ENCODE results near the gene GRAP2. TPM values are rescaled to one million over a fixed set of nuclear protein-coding genes. Genes with fewer than 3 reads are reported as not detected.

The GRAP2 gene
- total RNA-seq, 1 donor from 2014 or later: 3.5 TPM

DNA sequence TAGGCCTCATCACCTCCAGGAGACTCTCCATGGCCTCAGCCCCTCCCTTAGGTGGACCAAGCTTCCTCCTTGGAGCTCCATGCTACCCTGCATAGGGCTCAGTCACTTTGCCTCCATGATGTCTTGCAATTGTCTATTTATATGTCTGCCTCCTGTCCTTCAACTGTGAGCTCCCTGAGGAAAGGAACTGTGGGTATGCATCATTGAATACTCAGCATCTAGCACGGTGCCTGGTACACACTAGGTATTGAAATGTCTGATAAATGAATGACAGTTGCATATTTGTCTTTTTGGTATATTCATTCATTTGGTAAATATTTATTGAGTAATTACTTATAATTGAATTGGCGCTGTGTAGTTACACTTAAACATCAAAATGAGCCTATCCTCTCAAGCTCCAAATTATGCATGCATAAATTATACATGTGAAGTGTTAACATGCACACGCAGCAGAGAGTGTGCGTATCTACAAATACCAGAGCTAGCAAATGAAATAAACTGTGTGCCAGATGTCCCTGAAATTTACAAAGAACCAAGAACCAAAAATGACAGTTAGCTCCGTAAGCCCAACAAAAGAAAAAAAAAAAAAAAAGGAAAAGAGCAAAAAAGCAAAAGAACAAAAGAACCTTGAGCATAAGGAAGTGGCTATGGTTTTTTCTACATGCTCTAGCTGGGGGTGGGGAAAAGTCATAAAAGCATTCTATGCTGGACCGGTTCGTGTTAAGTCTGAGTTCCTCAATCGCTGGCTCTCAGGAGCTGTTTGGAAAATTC, 25.2 kb downstream of the GRAP2 start:
- no peak for DNase-seq

DNA sequence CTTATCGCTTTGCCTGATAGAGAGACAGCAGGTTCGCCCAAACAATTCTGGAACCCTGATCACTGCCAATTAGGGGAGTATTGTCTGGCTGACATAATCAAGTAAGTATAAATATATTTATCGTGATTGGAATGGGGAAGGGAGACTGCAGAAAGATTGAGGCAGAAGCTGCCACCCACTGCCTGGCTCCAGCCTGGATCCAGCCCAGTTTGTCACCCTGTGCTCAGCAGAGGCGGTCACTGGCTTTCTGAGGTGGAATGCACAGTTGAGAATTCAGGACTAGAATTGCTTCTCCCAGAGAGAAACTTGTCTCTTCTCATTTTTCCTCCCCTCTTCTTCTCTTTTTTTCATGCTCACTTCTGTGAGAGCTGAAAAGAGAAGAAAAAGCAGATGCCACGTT, 25.9 kb downstream of the GRAP2 start:
- DNase-seq: no peak

DNA sequence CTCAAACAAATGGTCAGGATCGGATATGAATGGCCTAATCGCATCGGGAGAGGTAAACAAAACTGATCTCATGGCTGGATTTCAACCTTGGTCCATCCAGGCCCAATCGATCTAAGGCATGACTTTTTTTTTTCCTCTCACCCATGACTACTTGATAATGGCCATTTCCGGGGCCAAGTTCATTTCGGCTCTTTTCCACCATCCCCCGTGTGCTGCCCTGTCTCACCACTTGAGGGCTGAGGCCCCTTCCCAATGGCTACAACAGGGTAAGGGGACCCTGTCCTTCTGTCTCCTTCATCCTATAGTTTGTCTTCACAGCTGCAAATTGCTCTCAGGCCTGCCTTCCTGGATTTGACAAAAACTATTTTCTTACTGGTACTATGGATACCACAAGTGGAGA, 26.7 kb downstream of the GRAP2 start:
- DNase-seq: no peak

GRCh38 chr22:39928536-39929520, 27.9 kb downstream of the GRAP2 start:
- DNase-seq: no peak

DNA sequence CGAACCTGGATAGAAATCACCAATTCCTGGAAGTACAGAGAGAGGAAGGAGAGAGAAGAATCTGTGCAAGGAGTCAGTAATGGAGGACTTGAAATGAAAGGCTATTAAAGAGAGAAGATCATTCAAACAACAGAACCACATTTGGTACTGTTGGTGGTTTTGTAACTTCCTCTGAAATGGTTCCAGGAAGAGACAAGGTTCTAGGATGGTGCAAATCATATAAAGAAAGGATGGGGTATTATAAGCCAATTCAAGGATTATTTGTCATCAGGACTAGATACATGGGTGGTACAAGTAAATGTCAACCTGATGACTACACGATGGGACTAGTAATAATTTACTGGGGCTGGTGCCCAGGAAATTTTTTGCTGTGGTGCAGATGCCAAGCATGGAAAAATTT, 30.4 kb downstream of the GRAP2 start:
- DNase-seq: no peak

DNA sequence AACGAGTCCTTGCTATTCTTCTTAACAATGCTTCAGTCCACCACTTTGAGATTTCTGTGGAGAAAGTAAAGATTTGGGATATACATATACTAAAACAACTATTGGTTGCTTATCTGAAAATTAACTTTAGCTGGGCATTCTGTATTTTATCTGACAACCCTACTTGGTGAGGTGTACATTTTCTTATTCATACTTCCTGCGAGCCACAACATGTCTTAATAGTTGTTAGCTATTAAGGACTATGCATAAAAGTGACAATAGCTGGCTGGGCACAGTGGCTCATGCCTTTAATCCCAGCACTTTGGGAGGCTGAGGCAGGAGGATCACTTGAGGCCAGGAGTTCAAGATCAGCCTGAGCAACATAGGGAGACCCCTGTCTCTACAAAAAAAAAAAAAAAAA, 31.3 kb downstream of the GRAP2 start:
- DNase-seq: no peak

- no peak for DNase-seq
These were observed 32.2 kb downstream of the GRAP2 start for GRCh38 chr22:39932918-39933649.

DNA sequence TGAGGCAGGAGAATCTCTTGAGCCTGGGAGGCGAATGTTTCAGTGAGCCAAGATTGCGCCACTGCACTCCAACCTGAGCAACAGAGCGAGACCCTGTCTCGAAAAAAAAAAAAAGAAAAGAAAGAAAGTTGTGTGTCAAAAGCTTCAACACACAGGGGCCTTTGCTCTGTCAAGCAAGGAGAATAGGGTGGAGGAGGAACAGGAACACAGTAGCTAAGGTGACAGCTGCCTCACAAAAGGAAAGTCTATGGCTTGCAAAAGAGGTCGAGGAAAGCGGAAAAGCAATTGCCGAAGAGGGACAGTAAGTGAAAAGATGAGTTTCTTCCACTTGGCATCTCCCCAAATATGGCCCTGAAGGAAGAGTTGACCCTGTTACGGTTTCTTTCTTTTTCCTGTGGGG, 32.9 kb downstream of the GRAP2 start:
- no peak for DNase-seq

GRCh38 chr22:39935116-39935515, 34.2 kb downstream of the GRAP2 start:
- no peak for DNase-seq

DNA sequence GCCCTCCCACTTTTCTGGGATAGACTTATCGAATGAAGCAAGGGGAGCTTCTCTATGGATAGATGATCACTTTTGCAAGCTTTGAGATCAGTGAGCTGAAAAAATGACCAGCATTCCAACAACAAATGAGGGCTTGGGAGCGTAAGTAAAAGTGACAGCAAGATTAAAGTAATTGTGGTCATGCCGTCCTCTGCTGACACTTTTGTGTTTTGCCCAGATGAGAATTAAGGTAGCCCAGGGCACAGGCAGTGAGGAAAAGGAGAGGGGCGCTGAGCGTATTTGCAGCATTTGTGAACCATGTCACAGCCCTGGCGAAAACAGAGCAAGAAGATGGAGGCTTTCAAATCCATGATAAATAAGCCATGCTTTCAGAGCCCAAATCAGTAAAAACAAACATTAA, 34.7 kb downstream of the GRAP2 start:
- no peak for DNase-seq

DNA sequence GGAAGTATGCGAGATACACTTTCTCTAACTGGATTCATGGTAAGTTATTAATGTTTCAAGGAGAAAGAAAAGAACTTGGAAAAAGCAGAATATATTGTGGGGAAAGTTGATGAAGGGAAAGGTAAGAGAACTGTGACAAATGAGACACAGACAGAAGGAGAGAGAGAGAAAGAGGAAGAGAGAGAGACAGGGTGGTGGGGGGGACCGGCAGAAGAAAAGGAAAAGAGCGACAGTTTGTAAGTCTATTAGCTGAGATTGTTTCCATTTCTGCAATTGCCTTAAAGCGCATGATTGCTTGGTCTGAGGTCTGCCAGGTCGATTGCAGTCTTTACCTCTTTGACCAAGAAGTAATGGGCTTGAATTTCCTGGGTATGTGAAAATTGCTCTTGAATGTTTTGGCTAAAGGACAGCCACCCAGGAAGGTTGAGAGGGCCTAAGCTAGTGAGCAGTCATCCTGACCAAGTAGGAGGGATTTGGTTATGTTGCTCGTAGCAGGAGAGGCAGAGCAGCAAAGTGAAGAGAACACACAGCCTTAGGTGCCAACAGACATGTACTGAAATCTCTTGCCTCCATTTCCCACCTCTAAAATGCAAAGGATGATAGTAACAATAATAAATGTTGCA, 35.8 kb downstream of the GRAP2 start:
- no peak for DNase-seq

- no peak for DNase-seq
These were observed 37.0 kb downstream of the GRAP2 start for GRCh38 chr22:39937906-39938305.

DNA sequence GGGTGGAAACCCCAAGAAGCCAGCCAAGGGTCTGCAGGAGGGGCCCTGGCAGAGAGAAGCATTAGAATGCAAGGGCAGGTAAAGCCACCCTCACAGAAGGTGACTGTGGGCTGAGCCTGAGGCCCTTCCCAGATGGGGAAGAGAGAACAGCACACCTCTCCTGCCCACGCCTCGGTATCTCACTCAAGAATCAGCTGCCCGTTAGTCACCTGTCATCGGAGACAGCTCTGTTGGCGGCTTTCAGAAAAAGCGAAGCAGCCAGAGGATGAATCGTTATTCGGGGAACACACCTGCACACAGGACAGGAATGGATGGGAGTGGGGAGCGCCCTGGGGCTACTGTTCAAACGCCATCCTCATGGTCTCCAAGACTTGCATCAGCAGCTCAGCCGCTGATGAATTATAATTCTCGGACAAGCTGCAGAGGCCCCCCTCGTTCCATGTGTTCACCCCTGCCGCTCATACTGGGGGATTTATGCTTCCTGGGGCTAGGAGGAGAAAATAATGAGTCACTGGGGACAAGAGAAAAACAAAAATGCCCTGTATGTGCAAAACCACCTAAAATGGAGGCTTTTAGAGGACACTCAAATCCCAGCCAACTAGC, 37.7 kb downstream of the GRAP2 start:
- no peak for DNase-seq

DNA sequence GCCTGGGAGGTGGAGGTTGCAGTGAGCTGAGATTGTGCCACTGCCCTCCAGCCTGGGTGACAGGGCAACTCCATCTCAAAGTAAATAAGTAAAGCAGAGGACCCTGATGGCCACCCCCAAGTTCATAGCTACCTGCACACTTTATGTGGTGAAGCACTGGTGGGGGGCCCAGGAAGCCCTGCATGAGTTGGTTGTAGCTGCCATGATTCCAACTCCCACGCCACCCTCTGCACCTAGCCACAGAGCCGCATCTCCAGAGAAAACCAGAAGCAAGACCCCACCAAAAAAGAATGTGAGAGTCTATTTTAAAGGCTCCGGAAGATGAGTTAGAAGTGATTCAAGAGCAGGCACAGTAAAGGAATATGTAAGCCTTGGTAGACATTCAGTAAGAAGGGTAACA, 38.9 kb downstream of the GRAP2 start:
- DNase-seq: no peak

- no peak for DNase-seq
These were observed 39.9 kb downstream of the GRAP2 start for GRCh38 chr22:39940757-39941305.

DNA sequence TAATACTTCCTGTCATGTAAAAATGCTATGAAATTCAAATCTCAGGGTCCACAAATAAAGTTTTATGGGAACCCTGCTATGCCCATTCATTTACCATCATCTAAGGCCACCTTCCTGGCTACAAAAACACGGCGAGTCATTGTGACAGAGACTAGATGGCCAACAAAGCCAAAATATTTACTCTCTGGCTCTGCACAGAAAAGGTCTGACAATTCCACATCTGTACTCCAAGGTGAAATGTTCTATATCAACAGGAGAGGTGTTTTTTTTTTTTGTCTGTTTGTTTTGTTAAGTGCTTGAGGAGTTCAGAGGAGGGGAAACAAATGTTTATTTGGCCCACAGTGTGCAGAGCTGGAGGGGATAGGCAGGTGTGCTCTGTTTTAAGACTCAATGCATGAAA, 40.7 kb downstream of the GRAP2 start:
- DNase-seq: no peak

- no peak for DNase-seq
These were observed 41.8 kb downstream of the GRAP2 start for GRCh38 chr22:39942439-39943230.

DNA sequence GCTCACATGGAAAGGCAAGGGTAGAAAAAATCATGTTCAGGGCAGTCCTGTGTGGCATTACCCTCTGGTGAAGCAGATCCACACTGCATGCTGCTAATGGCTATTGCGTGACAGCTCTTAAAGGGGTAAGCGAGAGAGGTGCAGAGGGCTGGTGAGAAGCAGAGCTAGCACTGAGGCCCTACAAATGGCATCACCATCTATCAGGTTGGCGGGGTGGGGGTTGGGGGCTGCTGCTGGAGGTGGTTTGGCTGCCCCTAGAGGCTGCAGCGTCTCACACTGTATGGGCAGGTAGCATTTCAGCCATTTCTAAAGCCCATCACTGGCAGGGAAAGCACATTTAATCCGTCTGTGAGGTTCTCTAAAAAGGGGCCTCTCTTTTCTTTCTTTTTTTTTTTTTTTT, 42.5 kb downstream of the GRAP2 start:
- no peak for DNase-seq

- DNase-seq: no peak
These were observed 43.3 kb downstream of the GRAP2 start for GRCh38 chr22:39943953-39944872.

GRCh38 chr22:39946126-39946502, 45.2 kb downstream of the GRAP2 start:
- no peak for DNase-seq
